ENCODE measurements around the gene LILRA1.

- TF ChIP-seq, protein P1, sequence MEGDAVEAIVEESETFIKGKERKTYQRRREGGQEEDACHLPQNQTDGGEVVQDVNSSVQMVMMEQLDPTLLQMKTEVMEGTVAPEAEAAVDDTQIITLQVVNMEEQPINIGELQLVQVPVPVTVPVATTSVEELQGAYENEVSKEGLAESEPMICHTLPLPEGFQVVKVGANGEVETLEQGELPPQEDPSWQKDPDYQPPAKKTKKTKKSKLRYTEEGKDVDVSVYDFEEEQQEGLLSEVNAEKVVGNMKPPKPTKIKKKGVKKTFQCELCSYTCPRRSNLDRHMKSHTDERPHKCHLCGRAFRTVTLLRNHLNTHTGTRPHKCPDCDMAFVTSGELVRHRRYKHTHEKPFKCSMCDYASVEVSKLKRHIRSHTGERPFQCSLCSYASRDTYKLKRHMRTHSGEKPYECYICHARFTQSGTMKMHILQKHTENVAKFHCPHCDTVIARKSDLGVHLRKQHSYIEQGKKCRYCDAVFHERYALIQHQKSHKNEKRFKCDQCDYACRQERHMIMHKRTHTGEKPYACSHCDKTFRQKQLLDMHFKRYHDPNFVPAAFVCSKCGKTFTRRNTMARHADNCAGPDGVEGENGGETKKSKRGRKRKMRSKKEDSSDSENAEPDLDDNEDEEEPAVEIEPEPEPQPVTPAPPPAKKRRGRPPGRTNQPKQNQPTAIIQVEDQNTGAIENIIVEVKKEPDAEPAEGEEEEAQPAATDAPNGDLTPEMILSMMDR (IDR thresholded peaks at IDR 0.05) = no peak
- no peak for TF ChIP-seq POLR2A (IDR thresholded peaks at IDR 0.05)
These were observed 6.4 kb upstream of the LILRA1 start for GRCh38 chr19:54587026-54587425.
